ENCODE results near the gene INSL3.

GRCh38 chr19:17797424-17798201 is 23.7 kb downstream of the INSL3 start:
- TF ChIP-seq CTCF (IDR thresholded peaks at IDR 0.05; ENCODE audit: low read depth, low read length): no peak
- TF ChIP-seq POLR2A (IDR thresholded peaks at IDR 0.05; ENCODE audit: extremely low read depth, insufficient read length): no peak
- TF ChIP-seq MAX (IDR thresholded peaks at IDR 0.05; ENCODE audit: low read depth, low read length): no peak
- TF ChIP-seq MYC (IDR thresholded peaks at IDR 0.05; ENCODE audit: low read depth, low read length): no peak
